ENCODE data around the gene HPSE2. TPM values are rescaled to one million over a fixed set of nuclear protein-coding genes. Genes with fewer than 3 reads are reported as not detected.

HPSE2 gene
- total RNA-seq, 1 experiment from 2014 or later = not detected

DNA sequence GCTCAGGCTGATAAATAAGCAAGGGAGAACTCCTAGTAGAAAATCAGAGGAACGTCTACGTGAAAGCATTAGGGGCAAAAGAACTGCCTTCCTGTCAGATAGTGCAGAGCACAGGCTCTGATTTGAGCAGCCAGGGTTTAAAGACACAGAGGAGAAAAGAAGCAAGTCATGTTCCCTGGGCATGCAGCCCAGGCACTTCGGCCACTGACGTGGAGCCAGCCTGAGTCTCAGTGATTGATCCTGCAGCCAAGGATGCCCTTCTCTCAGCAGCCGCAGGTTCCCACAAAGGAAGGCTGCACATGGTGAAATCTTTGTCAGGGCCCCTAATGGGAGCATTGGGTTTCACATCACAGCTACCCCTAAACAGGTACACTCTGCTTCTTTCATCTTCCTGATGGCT lies 627.2 kb downstream of the HPSE2 start:
- DNase-seq (ENCODE audit: low read depth, low spot score) (no peak), ATAC-seq (no peak)
- no peak overlapping the region for H3K4me3 ChIP-seq (ENCODE audit: low read depth in 2 of 2, low read length in 2 of 2)
- TF ChIP-seq, protein P1, sequence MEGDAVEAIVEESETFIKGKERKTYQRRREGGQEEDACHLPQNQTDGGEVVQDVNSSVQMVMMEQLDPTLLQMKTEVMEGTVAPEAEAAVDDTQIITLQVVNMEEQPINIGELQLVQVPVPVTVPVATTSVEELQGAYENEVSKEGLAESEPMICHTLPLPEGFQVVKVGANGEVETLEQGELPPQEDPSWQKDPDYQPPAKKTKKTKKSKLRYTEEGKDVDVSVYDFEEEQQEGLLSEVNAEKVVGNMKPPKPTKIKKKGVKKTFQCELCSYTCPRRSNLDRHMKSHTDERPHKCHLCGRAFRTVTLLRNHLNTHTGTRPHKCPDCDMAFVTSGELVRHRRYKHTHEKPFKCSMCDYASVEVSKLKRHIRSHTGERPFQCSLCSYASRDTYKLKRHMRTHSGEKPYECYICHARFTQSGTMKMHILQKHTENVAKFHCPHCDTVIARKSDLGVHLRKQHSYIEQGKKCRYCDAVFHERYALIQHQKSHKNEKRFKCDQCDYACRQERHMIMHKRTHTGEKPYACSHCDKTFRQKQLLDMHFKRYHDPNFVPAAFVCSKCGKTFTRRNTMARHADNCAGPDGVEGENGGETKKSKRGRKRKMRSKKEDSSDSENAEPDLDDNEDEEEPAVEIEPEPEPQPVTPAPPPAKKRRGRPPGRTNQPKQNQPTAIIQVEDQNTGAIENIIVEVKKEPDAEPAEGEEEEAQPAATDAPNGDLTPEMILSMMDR (IDR thresholded peaks at IDR 0.05) = no peak
- TF ChIP-seq POLR2AphosphoS5 (IDR thresholded peaks at IDR 0.05; ENCODE audit: low read depth, low read length) = no peak
- no peak for TF ChIP-seq TCF7L2 (IDR thresholded peaks at IDR 0.05; ENCODE audit: low read depth, low read length)
- TF ChIP-seq SIN3A (IDR thresholded peaks at IDR 0.05; ENCODE audit: borderline replicate concordance, insufficient read depth, low read depth, low read length) = no peak
- TF ChIP-seq, protein P2, sequence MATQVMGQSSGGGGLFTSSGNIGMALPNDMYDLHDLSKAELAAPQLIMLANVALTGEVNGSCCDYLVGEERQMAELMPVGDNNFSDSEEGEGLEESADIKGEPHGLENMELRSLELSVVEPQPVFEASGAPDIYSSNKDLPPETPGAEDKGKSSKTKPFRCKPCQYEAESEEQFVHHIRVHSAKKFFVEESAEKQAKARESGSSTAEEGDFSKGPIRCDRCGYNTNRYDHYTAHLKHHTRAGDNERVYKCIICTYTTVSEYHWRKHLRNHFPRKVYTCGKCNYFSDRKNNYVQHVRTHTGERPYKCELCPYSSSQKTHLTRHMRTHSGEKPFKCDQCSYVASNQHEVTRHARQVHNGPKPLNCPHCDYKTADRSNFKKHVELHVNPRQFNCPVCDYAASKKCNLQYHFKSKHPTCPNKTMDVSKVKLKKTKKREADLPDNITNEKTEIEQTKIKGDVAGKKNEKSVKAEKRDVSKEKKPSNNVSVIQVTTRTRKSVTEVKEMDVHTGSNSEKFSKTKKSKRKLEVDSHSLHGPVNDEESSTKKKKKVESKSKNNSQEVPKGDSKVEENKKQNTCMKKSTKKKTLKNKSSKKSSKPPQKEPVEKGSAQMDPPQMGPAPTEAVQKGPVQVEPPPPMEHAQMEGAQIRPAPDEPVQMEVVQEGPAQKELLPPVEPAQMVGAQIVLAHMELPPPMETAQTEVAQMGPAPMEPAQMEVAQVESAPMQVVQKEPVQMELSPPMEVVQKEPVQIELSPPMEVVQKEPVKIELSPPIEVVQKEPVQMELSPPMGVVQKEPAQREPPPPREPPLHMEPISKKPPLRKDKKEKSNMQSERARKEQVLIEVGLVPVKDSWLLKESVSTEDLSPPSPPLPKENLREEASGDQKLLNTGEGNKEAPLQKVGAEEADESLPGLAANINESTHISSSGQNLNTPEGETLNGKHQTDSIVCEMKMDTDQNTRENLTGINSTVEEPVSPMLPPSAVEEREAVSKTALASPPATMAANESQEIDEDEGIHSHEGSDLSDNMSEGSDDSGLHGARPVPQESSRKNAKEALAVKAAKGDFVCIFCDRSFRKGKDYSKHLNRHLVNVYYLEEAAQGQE (IDR thresholded peaks at IDR 0.05; ENCODE audit: insufficient read depth in 1 of 2, low read depth in 2 of 2, low read length in 1 of 2) = no peak
- in situ Hi-C loops (cut with HindIII; ENCODE audit: low pct_unique_long_range_greater_than_20kb, low sequenced_read_pairs) = no loop called here
- H3K27ac ChIP-seq (ENCODE audit: low read length) = no peak overlapping the region
- CTCF ChIA-PET = no interaction called here
- H3K9me3 ChIP-seq (ENCODE audit: control insufficient read depth, insufficient read depth, low read depth, low read length) = no peaks in the 10 kb centered on the region
- POLR2A ChIA-PET = no interaction called here
- no peaks in the 10 kb centered on the region for H3K36me3 ChIP-seq (ENCODE audit: control insufficient read depth, insufficient read depth, low read length)
- no TSS peak for BruUV-seq (replicated peaks)
- H3K4me1 ChIP-seq (ENCODE audit: control insufficient read depth, insufficient read depth, low read length) = no peaks in the 10 kb centered on the region
- intact Hi-C loops (cut with micrococcal nuclease; ENCODE audit: unreplicated experiment) = no loop called here
- H3K27me3 ChIP-seq (ENCODE audit: control insufficient read depth, insufficient read depth, low read length) = peaks cover 14% of the 10 kb centered on the region

DNA sequence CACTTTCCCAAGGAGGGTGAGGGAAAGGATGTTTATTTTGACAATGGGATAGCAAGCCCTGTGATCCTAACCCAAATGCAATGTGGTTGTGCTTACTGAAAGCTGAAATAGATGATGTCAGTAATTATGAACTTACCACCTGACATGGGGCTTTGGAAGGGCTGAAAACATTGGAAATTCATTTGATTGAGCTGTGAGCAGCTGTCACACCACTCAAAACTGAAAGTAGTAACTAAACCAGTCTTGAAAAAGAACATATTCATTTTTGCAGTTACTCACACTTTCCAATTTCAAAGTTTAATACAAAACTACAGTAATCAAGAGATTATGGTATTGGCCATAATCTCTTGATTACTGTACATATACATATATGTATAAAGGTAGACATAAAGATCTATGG lies 633.4 kb downstream of the HPSE2 start:
- intact Hi-C loops (cut with micrococcal nuclease; ENCODE audit: unreplicated experiment) = no loop called here
- H3K4me3 ChIP-seq (ENCODE audit: low read depth in 2 of 2, low read length in 2 of 2) = no peak overlapping the region
- BruUV-seq (replicated peaks) = no TSS peak
- in situ Hi-C loops (cut with HindIII; ENCODE audit: low pct_unique_long_range_greater_than_20kb, low sequenced_read_pairs) = no loop called here
- CTCF ChIA-PET = no interaction called here
- no peak for ATAC-seq
- no peak overlapping the region for H3K27ac ChIP-seq (ENCODE audit: low read length)
- no peak for DNase-seq (ENCODE audit: low read depth, low spot score)
- no peaks in the 10 kb centered on the region for H3K9me3 ChIP-seq (ENCODE audit: control insufficient read depth, insufficient read depth, low read depth, low read length)
- peaks cover 12% of the 10 kb centered on the region for H3K27me3 ChIP-seq (ENCODE audit: control insufficient read depth, insufficient read depth, low read length)
- TF ChIP-seq POLR2AphosphoS5 (IDR thresholded peaks at IDR 0.05; ENCODE audit: low read depth, low read length) (no peak), SIN3A (IDR thresholded peaks at IDR 0.05; ENCODE audit: borderline replicate concordance, insufficient read depth, low read depth, low read length) (no peak), TCF7L2 (IDR thresholded peaks at IDR 0.05; ENCODE audit: low read depth, low read length) (no peak)
- TF ChIP-seq, protein P2 (IDR thresholded peaks at IDR 0.05; ENCODE audit: insufficient read depth in 1 of 2, low read depth in 2 of 2, low read length in 1 of 2) = no peak
- TF ChIP-seq, protein P1 (IDR thresholded peaks at IDR 0.05) = no peak
- POLR2A ChIA-PET = no interaction called here
- H3K36me3 ChIP-seq (ENCODE audit: control insufficient read depth, insufficient read depth, low read length) = no peaks in the 10 kb centered on the region
- no peaks in the 10 kb centered on the region for H3K4me1 ChIP-seq (ENCODE audit: control insufficient read depth, insufficient read depth, low read length)
